Measurements from ENCODE around the gene ZFP36L2.

GRCh38 chr2:43194121-43194869 lies 32.1 kb downstream of the ZFP36L2 start:
- TF ChIP-seq CTCF (IDR thresholded peaks at IDR 0.05) (no peak), POLR2AphosphoS5 (IDR thresholded peaks at IDR 0.05) (no peak), POLR2A (IDR thresholded peaks at IDR 0.05) (no peak), EP300 (IDR thresholded peaks at IDR 0.05) (no peak)

Measured in gastroesophageal sphincter (tissue), 3 donors.